Duodenal mucosa (tissue), 2 donors: ENCODE results near the gene GSG1L2.

Experiments used
- H3K27ac ChIP-seq: one replicate; pipeline ENCODE4 v1.7.0; 2013; ENCODE audit warnings: low read depth, low read length
- H3K27me3 ChIP-seq, 2 donors: one replicate each; pipeline ENCODE4 v1.7.0; 2013; ENCODE audit warnings: low read length in 2 of 2, control low read depth in 1 of 2; ENCODE audit not compliant: insufficient read depth in 2 of 2, control insufficient read depth in 1 of 2
- H3K36me3 ChIP-seq, 2 donors: one replicate each; pipeline ENCODE4 v1.7.0; 2013; ENCODE audit warnings: low read length in 2 of 2, control low read depth in 1 of 2; ENCODE audit not compliant: insufficient read depth in 2 of 2, control insufficient read depth in 1 of 2
- H3K4me1 ChIP-seq, 2 donors: one replicate each; pipeline ENCODE4 v1.7.0; 2013; ENCODE audit warnings: low read length in 2 of 2, control low read depth in 1 of 2; ENCODE audit not compliant: insufficient read depth in 2 of 2, control insufficient read depth in 1 of 2
- H3K4me3 ChIP-seq, 2 donors: one replicate each; pipeline ENCODE4 v1.7.0; 2013; ENCODE audit warnings: low read length in 2 of 2, low read depth in 1 of 2
- H3K9ac ChIP-seq, 2 donors: one replicate each; pipeline ENCODE4 v1.7.0; 2013; ENCODE audit warnings: low read length in 2 of 2, low read depth in 1 of 2
- H3K9me3 ChIP-seq, 2 donors: one replicate each; pipeline ENCODE4 v1.7.0; 2013; ENCODE audit warnings: low read length in 2 of 2, control low read depth in 1 of 2; ENCODE audit not compliant: control insufficient read depth in 1 of 2

GSG1L2 gene

GRCh38 chr17:9771465-9771864, 50.4 kb downstream of the GSG1L2 start:
- Histone ChIP-seq H3K36me3 (no peaks in the 10 kb centered on the region), H3K27me3 (no peaks in the 10 kb centered on the region), H3K4me1 (no peaks in the 10 kb centered on the region), H3K4me3 (no peak overlapping the region), H3K9me3 (no peaks in the 10 kb centered on the region), H3K9ac (no peak overlapping the region), H3K27ac (no peak overlapping the region)

DNA sequence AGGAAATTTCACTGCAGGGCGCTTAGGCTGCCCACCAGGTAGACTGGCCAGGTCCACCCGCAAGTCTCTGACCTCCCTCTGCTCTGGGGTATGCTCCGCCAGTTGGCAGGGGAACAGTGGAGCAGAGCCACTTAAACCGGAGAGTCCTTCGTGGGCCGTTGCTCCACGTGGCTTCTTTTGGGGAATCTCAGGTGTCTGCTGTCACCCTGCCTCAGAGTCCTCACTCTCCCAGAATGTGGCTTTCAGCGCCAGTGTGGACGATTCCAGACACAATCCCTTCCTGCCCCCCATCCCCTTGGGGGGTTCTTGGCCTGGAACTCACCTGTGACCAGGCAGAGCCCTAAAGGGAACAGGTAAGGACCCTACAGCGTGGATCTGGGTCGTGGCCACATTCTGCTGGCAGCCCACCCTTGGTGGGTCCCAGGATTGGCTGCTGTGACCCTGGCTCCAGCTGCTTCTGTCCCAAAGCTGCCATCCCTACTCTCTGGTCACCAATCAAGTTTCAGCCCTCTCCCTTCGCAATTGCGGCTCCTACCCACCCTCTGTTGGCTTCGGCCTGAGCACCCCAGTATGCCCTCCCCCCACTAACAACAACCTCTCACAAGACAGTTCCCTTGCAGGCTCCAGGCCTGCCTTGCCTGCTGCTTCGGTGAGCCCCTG, 52.7 kb downstream of the GSG1L2 start:
- H3K27me3 ChIP-seq, result no peaks in the 10 kb centered on the region
- H3K36me3 ChIP-seq, result no peaks in the 10 kb centered on the region
- H3K4me3 ChIP-seq, result no peak overlapping the region
- no peaks in the 10 kb centered on the region for H3K9me3 ChIP-seq
- H3K27ac ChIP-seq, result no peak overlapping the region
- H3K9ac ChIP-seq, result no peak overlapping the region
- H3K4me1 ChIP-seq, result no peaks in the 10 kb centered on the region

DNA sequence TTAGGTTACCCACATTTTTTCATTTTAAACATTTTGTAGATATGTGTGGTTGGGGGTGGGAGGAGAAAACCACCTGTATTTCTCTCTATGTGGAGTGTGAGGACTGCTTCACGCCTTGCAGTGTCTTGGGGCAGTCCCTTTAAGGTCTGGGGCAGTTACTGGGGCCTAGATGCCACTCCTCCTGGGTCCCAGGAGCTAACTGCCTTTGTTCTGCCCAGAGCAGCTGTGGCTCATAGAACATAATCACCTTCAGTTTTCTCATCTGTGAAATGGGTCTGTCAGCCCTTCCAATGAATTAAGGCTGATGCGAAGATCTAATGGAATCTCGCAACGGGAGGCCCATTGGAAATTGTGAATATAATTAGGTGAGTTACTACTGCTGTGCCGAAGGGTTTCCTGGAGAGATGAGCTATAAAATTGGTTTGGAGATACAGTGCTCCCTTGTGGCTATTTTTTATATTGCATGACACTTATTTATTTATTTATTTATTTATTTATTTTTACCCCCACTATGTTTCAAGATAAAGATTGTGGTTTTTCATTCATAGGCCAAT, 53.4 kb downstream of the GSG1L2 start:
- H3K36me3 ChIP-seq, result no peaks in the 10 kb centered on the region
- H3K9ac ChIP-seq, result no peak overlapping the region
- H3K27ac ChIP-seq, result no peak overlapping the region
- no peak overlapping the region for H3K4me3 ChIP-seq
- no peaks in the 10 kb centered on the region for H3K9me3 ChIP-seq
- no peaks in the 10 kb centered on the region for H3K27me3 ChIP-seq
- H3K4me1 ChIP-seq, result no peaks in the 10 kb centered on the region

DNA sequence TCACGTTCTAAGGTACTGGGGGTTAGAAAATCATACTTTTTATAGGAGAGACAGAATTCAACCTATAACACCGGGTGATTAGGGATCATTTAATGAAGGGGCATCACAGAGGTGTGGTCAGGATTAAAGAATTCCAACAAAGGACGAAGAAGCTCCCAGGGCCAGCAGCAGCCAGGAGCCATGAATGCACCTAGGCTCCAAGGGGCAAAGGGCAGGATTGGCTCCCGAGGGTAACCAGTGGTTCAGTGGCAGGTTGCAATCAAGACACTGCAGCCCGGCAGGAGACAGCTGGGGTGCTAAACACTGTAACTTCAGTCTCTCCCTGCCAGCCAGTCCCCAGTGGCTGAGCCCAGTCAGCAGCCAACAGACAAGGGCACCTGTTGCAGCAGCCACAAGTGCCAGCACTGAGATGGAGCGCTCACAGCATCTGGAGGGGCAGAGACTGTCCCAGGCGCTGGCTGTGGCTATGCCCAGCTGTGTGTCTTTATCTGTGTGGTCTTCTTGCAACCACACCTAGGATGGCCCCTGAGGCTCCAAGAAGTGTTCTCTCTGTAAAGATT, 54.4 kb downstream of the GSG1L2 start:
- no peaks in the 10 kb centered on the region for H3K9me3 ChIP-seq
- H3K4me3 ChIP-seq, result no peak overlapping the region
- H3K27me3 ChIP-seq, result no peaks in the 10 kb centered on the region
- H3K9ac ChIP-seq, result no peak overlapping the region
- no peak overlapping the region for H3K27ac ChIP-seq
- H3K36me3 ChIP-seq, result no peaks in the 10 kb centered on the region
- H3K4me1 ChIP-seq, result no peaks in the 10 kb centered on the region

DNA sequence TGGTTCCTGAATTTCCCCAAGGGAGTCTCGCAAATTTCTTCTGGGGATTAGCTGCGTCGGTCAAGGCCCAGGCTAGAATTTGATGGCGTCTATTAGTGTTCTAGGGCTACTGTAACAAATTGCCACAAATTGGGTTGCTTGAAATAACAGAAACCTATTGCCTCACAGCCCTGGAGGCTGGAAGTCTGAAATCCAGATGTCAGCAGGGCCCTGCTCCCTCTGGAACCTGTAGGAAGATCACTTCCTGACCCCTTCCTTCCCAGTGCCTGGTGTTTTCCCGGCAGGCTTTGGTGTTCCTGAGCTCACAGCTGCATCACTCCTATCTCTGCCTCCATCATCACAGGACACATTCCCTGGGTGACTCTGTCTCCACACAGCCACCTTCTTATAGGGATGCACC, 54.9 kb downstream of the GSG1L2 start:
- Histone ChIP-seq H3K27me3 (no peaks in the 10 kb centered on the region), H3K4me3 (no peak overlapping the region), H3K36me3 (no peaks in the 10 kb centered on the region), H3K27ac (no peak overlapping the region), H3K9ac (no peak overlapping the region), H3K9me3 (no peaks in the 10 kb centered on the region), H3K4me1 (no peaks in the 10 kb centered on the region)

GRCh38 chr17:9765322-9765721, 56.6 kb downstream of the GSG1L2 start:
- no peaks in the 10 kb centered on the region for H3K27me3 ChIP-seq
- no peak overlapping the region for H3K9ac ChIP-seq
- no peaks in the 10 kb centered on the region for H3K4me1 ChIP-seq
- no peak overlapping the region for H3K4me3 ChIP-seq
- H3K36me3 ChIP-seq, result no peaks in the 10 kb centered on the region
- no peaks in the 10 kb centered on the region for H3K9me3 ChIP-seq
- H3K27ac ChIP-seq, result no peak overlapping the region

DNA sequence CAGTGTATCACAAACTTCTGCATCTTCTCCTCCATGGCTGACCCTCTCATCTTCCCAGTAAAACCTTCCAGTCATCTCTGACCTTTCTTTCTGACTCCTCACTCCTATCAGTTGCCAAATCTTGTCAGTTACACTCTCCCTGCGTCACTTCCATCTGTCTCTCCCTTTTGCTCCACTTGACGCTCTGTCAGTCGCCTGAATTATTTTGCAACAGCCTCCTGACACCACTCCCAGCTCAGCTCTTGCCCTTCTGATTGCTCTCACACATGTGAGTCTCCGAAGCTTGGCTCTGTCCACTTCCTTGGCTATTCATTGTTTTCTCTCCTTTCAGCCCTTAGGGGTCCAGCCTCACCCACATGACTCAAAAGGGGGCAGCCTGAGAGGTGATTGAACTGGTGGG, 58.2 kb downstream of the GSG1L2 start:
- Histone ChIP-seq H3K4me1 (no peaks in the 10 kb centered on the region), H3K9ac (no peak overlapping the region), H3K27ac (no peak overlapping the region), H3K27me3 (no peaks in the 10 kb centered on the region), H3K4me3 (no peak overlapping the region), H3K36me3 (no peaks in the 10 kb centered on the region), H3K9me3 (no peaks in the 10 kb centered on the region)

DNA sequence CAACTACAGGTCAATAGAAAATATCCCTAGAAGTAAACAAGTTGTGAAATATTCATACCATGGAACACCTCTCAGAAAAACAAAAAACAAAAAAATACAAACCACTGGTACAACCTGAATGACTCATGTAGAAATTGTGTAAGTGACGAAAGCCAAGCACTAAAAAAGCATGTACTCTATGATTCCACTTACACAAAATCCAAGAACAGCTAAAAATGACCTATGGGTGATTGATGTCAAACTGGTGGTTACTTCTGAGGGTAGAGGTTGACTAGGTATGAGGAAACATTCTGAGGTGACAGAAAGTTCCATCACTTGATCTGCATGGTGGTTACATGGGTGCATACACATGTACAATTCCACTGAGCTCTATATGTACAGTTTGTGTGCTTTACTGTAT, 61.6 kb downstream of the GSG1L2 start:
- no peaks in the 10 kb centered on the region for H3K27me3 ChIP-seq
- H3K9me3 ChIP-seq, result no peaks in the 10 kb centered on the region
- H3K4me1 ChIP-seq, result no peaks in the 10 kb centered on the region
- no peak overlapping the region for H3K4me3 ChIP-seq
- H3K27ac ChIP-seq, result no peak overlapping the region
- H3K36me3 ChIP-seq, result no peaks in the 10 kb centered on the region
- no peak overlapping the region for H3K9ac ChIP-seq

GRCh38 chr17:9755083-9755482, 66.8 kb downstream of the GSG1L2 start:
- Histone ChIP-seq H3K36me3 (no peaks in the 10 kb centered on the region), H3K9me3 (no peaks in the 10 kb centered on the region), H3K27ac (no peak overlapping the region), H3K27me3 (no peaks in the 10 kb centered on the region), H3K9ac (no peak overlapping the region), H3K4me1 (no peaks in the 10 kb centered on the region), H3K4me3 (no peak overlapping the region)
